Panc1 (cell line): ENCODE results near the gene PRKG1.

Experiments used
- POLR2AphosphoS5 ChIP-seq: IDR thresholded peaks from 2 replicates; pipeline ENCODE4 v1.6.1; 2012; ENCODE audit warnings: mild to moderate bottlenecking, low read depth, low read length, moderate library complexity
- SIN3A ChIP-seq: IDR thresholded peaks from 2 replicates; pipeline ENCODE4 v1.6.1; 2012; ENCODE audit warnings: low read depth, mild to moderate bottlenecking, low read length, moderate library complexity, borderline replicate concordance; ENCODE audit not compliant: insufficient read depth
- TCF7L2 ChIP-seq: IDR thresholded peaks from 2 replicates; pipeline ENCODE4 v1.6.1; 2011; ENCODE audit warnings: mild to moderate bottlenecking, low read depth, low read length, inconsistent platforms
- TF ChIP-seq, protein P1 (sequence below): fragments of 450-650 bp; IDR thresholded peaks from 2 replicates; pipeline ENCODE4 v1.5.1; 2017; ENCODE audit warnings: mild to moderate bottlenecking
- TF ChIP-seq, protein P2 (sequence below), 2 experiments: IDR thresholded peaks; 2 replicates each; pipeline ENCODE4 v1.6.1; 2011 to 2012; ENCODE audit warnings: low read depth in 2 of 2, control low read depth in 1 of 2, low read length in 1 of 2, mild to moderate bottlenecking in 1 of 2, moderate library complexity in 1 of 2; ENCODE audit not compliant: insufficient read depth in 1 of 2

DNA sequence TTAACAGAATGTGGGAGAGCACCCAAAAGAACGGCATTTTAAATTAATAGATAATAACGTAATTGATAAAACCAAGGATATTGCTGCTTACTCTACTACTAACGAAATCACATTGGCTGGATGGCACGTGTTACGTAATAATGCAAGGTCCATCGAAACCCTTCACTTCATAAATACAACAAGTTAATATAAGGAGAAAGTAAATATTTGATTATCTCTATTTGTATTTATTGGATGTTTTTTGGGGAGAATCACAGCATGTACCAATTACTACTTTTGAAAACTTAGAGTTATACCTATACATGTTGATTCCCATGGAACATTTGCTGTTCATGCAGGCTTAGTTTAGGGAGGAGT lies 1.6 kb downstream of the PRKG1 start:
- TF ChIP-seq, protein P1, sequence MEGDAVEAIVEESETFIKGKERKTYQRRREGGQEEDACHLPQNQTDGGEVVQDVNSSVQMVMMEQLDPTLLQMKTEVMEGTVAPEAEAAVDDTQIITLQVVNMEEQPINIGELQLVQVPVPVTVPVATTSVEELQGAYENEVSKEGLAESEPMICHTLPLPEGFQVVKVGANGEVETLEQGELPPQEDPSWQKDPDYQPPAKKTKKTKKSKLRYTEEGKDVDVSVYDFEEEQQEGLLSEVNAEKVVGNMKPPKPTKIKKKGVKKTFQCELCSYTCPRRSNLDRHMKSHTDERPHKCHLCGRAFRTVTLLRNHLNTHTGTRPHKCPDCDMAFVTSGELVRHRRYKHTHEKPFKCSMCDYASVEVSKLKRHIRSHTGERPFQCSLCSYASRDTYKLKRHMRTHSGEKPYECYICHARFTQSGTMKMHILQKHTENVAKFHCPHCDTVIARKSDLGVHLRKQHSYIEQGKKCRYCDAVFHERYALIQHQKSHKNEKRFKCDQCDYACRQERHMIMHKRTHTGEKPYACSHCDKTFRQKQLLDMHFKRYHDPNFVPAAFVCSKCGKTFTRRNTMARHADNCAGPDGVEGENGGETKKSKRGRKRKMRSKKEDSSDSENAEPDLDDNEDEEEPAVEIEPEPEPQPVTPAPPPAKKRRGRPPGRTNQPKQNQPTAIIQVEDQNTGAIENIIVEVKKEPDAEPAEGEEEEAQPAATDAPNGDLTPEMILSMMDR: no peak
- no peak for TF ChIP-seq SIN3A
- TF ChIP-seq POLR2AphosphoS5: no peak
- TF ChIP-seq, protein P2, sequence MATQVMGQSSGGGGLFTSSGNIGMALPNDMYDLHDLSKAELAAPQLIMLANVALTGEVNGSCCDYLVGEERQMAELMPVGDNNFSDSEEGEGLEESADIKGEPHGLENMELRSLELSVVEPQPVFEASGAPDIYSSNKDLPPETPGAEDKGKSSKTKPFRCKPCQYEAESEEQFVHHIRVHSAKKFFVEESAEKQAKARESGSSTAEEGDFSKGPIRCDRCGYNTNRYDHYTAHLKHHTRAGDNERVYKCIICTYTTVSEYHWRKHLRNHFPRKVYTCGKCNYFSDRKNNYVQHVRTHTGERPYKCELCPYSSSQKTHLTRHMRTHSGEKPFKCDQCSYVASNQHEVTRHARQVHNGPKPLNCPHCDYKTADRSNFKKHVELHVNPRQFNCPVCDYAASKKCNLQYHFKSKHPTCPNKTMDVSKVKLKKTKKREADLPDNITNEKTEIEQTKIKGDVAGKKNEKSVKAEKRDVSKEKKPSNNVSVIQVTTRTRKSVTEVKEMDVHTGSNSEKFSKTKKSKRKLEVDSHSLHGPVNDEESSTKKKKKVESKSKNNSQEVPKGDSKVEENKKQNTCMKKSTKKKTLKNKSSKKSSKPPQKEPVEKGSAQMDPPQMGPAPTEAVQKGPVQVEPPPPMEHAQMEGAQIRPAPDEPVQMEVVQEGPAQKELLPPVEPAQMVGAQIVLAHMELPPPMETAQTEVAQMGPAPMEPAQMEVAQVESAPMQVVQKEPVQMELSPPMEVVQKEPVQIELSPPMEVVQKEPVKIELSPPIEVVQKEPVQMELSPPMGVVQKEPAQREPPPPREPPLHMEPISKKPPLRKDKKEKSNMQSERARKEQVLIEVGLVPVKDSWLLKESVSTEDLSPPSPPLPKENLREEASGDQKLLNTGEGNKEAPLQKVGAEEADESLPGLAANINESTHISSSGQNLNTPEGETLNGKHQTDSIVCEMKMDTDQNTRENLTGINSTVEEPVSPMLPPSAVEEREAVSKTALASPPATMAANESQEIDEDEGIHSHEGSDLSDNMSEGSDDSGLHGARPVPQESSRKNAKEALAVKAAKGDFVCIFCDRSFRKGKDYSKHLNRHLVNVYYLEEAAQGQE (IDR thresholded peaks at IDR 0.05; ENCODE audit: insufficient read depth in 1 of 2, low read depth in 2 of 2, low read length in 1 of 2): no peak
- TF ChIP-seq TCF7L2: no peak
